HepG2 (cell line): Measurements from ENCODE around the gene HIGD1A. TPM values are rescaled to one million over a fixed set of nuclear protein-coding genes. Genes with fewer than 3 reads are reported as not detected.

ENCODE experiments used
- EP300 ChIP-seq, 3 experiments: sonication (generic) in 1 of 3; formaldehyde crosslinking in 1 of 3; IDR thresholded peaks; 2 replicates each; pipeline versions ENCODE4 v1.5.1 to v1.6.1; 2011 to 2020; ENCODE audit warnings: low read depth in 2 of 3, low read length in 2 of 3, borderline replicate concordance in 1 of 3, improper control_type of control experiment in 1 of 3, mild to moderate bottlenecking in 1 of 3, missing genetic modification reagents in 1 of 3, moderate library complexity in 1 of 3
- GATAD1 ChIP-seq: IDR thresholded peaks from 2 replicates; pipeline ENCODE4 v1.6.1; 2016; ENCODE audit warnings: missing genetic modification reagents, missing compliant biosample characterization
- HOXD1 ChIP-seq: sonication (generic); formaldehyde crosslinking; IDR thresholded peaks from 2 replicates; pipeline ENCODE4 v1.5.0; 2020; ENCODE audit warnings: missing genetic modification reagents
- IRF2 ChIP-seq: IDR thresholded peaks from 2 replicates; pipeline ENCODE4 v1.6.1; 2018; ENCODE audit warnings: missing genetic modification reagents, missing compliant biosample characterization
- KLF15 ChIP-seq: sonication (generic); formaldehyde crosslinking; IDR thresholded peaks from 2 replicates; pipeline ENCODE4 v1.8.1; 2023; ENCODE audit warnings: borderline replicate concordance, mild to moderate bottlenecking, inconsistent platforms, missing genetic modification reagents, mixed read lengths
- KLF16 ChIP-seq, 2 experiments: sonication (generic) in 1 of 2; formaldehyde crosslinking in 1 of 2; IDR thresholded peaks; 2 replicates each; pipeline versions ENCODE4 v1.6.1 to v1.8.0; 2016 to 2023; ENCODE audit warnings: missing genetic modification reagents in 2 of 2, missing compliant biosample characterization in 1 of 2
- MEF2D ChIP-seq: sonication (generic); formaldehyde crosslinking; IDR thresholded peaks from 2 replicates; pipeline ENCODE4 v1.5.1; 2020; ENCODE audit warnings: mild to moderate bottlenecking, missing genetic modification reagents
- MTF2 ChIP-seq: sonication (generic); formaldehyde crosslinking; IDR thresholded peaks from 2 replicates; pipeline ENCODE4 v1.5.0; 2020; ENCODE audit warnings: missing genetic modification reagents, borderline replicate concordance
- THYN1 ChIP-seq: sonication (generic); formaldehyde crosslinking; IDR thresholded peaks from 2 replicates; pipeline ENCODE4 v1.8.1; 2023; ENCODE audit warnings: low read depth, mild to moderate bottlenecking, moderate library complexity, missing genetic modification reagents, borderline replicate concordance
- ZBTB2 ChIP-seq: sonication (generic); formaldehyde crosslinking; IDR thresholded peaks from 2 replicates; pipeline ENCODE4 v1.8.0; 2022; ENCODE audit warnings: low read depth, missing genetic modification reagents
- ZC3H4 ChIP-seq: sonication (generic); formaldehyde crosslinking; IDR thresholded peaks from 2 replicates; pipeline ENCODE4 v1.4.0; 2020; ENCODE audit warnings: missing genetic modification reagents, borderline replicate concordance
- ZFAT ChIP-seq: sonication (generic); formaldehyde crosslinking; conservative IDR thresholded peaks from 2 replicates; pipeline ENCODE4 v1.8.1; 2023; ENCODE audit warnings: missing genetic modification reagents, inconsistent platforms
- ZFY ChIP-seq: sonication (generic); formaldehyde crosslinking; IDR thresholded peaks from 2 replicates; pipeline ENCODE4 v1.4.0; 2020; ENCODE audit warnings: missing genetic modification reagents
- ZNF12 ChIP-seq: sonication (generic); formaldehyde crosslinking; IDR thresholded peaks from 2 replicates; pipeline ENCODE4 v1.5.0; 2020; ENCODE audit warnings: missing genetic modification reagents
- ZNF143 ChIP-seq: sonication (generic); formaldehyde crosslinking; IDR thresholded peaks from 2 replicates; pipeline ENCODE4 v1.4.0; 2020; ENCODE audit warnings: missing genetic modification reagents
- ZNF317 ChIP-seq: sonication (generic); formaldehyde crosslinking; IDR thresholded peaks from 2 replicates; pipeline ENCODE4 v1.5.0; 2020; ENCODE audit warnings: mild to moderate bottlenecking, missing genetic modification reagents
- ZNF563 ChIP-seq: sonication (generic); formaldehyde crosslinking; IDR thresholded peaks from 2 replicates; pipeline ENCODE4 v1.8.0; 2022; ENCODE audit warnings: mild to moderate bottlenecking, moderate library complexity, missing genetic modification reagents
- ZSCAN21 ChIP-seq: sonication (generic); formaldehyde crosslinking; IDR thresholded peaks from 2 replicates; pipeline ENCODE4 v1.8.0; 2022; ENCODE audit warnings: mild to moderate bottlenecking, missing genetic modification reagents, moderate library complexity, borderline replicate concordance
- ZSCAN22 ChIP-seq: sonication (generic); formaldehyde crosslinking; IDR thresholded peaks from 2 replicates; pipeline ENCODE4 v1.4.0; 2020; ENCODE audit warnings: mild to moderate bottlenecking, missing genetic modification reagents
- ZSCAN25 ChIP-seq: sonication (generic); formaldehyde crosslinking; IDR thresholded peaks from 2 replicates; pipeline ENCODE4 v1.8.0; 2022; ENCODE audit warnings: mild to moderate bottlenecking, missing genetic modification reagents
- ZSCAN30 ChIP-seq: sonication (generic); formaldehyde crosslinking; IDR thresholded peaks from 2 replicates; pipeline ENCODE4 v1.5.0; 2020; ENCODE audit warnings: mild to moderate bottlenecking, missing genetic modification reagents
- polyA plus RNA-seq, 8 experiments: library from polyadenylated mRNA; depleted of rRNA in 3 of 8; stranded (reverse) in 7 of 8; unstranded in 1 of 8; fragments of >200 nt; fragmentation: Illumina TruSeq in 4 of 8; extraction: Trizol in 4 of 8; gene quantifications; 2 replicates each; pipeline versions ENCODE4 v1.2.1 to v1.2.3, GENCODE V29; 2011 to 2016; ENCODE audit warnings: low read depth in 4 of 8, missing spikeins in 1 of 8, mixed read lengths in 1 of 8; ENCODE audit not compliant: insufficient read depth in 1 of 8
- total RNA-seq, 5 experiments: library from RNA; depleted of rRNA; stranded (reverse); fragments of >200 nt; fragmentation: Illumina TruSeq; extraction: Trizol; gene quantifications; 2 replicates each; pipeline ENCODE4 v1.2.3, GENCODE V29; 2016; ENCODE audit warnings: low read depth in 1 of 5
- TF ChIP-seq, protein P1 (sequence below): sonication (generic); formaldehyde crosslinking; conservative IDR thresholded peaks from 2 replicates; pipeline ENCODE4 v1.4.0; 2020; ENCODE audit warnings: missing genetic modification reagents
- TF ChIP-seq, protein P2 (sequence below): IDR thresholded peaks from 2 replicates; pipeline ENCODE4 v1.6.1; 2012; ENCODE audit warnings: low read length, improper control_type of control experiment
- TF ChIP-seq, protein P3 (sequence below): IDR thresholded peaks from 2 replicates; pipeline ENCODE4 v1.6.1; 2016; ENCODE audit warnings: low read depth, borderline replicate concordance

The HIGD1A gene
- total and polyA plus RNA-seq, 2 of the 13 experiments (the other 11 are each of a cell fraction or from before 2014, with no cell fraction given): 222 to 253 TPM

DNA sequence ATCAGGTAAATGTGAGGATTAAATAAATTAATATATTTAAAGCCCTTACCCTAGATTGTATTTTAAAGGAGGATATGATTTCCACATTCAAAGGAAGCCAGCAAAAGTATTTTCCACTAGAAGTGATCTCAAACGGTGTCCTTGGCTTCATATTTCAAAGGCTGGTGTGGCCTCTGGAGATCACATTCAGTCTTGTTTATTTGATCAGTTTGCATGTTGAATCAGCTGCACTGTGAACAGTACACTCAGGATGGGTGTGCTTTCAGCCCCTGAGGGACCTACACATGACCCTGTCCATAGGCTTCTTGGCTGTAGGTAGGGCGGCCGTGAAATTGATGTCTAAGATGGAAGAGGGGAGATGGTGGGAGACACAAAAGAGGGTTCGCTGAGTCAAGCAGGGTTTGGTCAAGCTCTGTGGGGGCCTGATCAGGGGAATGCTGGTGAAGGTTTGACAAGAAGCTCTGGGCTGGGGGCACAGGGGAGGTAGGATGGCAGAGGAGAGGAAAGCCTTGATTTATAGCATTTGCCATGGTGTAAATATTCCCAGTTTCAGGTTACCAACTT, 49.5 kb upstream of the HIGD1A start (continued):
- TF ChIP-seq EP300 (IDR thresholded peaks at IDR 0.05; ENCODE audit: low read depth in 2 of 2, low read length in 2 of 2) (peak; percentile 87 to 98), EP300 (CRISPR knock-in tag; IDR thresholded peaks at IDR 0.05; ENCODE audit: borderline replicate concordance) (peak; percentile 97), ZNF12 (CRISPR knock-in tag) (no peak), ZSCAN21 (CRISPR knock-in tag) (no peak), MTF2 (CRISPR knock-in tag) (no peak), ZFAT (CRISPR knock-in tag) (no peak), HOXD1 (peak; percentile 67; the same call in 1 of the 2 replicates), ZNF317 (CRISPR knock-in tag) (no peak), GATAD1 (CRISPR knock-in tag) (0 out of 2 replicates have a peak, but pooled peaks have one; percentile 39), ZSCAN30 (CRISPR knock-in tag) (no peak), ZC3H4 (CRISPR knock-in tag) (no peak), KLF16 (CRISPR knock-in tag; IDR thresholded peaks at IDR 0.05) (peak in 1 of 2 experiments; percentile 50; a peak in 1 of 4 replicates), KLF15 (CRISPR knock-in tag) (no peak), THYN1 (CRISPR knock-in tag) (no peak), IRF2 (CRISPR knock-in tag) (peak; percentile 83), ZSCAN25 (no peak; the same call in 1 of the 2 replicates), ZNF143 (no peak), ZSCAN22 (CRISPR knock-in tag) (no peak), ZFY (peak; percentile 36; the same call in 1 of the 2 replicates), ZBTB2 (CRISPR knock-in tag) (no peak), ZNF563 (CRISPR knock-in tag) (0 out of 2 replicates have a peak, but pooled peaks have one; percentile 26), MEF2D (CRISPR knock-in tag) (peak; percentile 70)
- TF ChIP-seq, protein P1, sequence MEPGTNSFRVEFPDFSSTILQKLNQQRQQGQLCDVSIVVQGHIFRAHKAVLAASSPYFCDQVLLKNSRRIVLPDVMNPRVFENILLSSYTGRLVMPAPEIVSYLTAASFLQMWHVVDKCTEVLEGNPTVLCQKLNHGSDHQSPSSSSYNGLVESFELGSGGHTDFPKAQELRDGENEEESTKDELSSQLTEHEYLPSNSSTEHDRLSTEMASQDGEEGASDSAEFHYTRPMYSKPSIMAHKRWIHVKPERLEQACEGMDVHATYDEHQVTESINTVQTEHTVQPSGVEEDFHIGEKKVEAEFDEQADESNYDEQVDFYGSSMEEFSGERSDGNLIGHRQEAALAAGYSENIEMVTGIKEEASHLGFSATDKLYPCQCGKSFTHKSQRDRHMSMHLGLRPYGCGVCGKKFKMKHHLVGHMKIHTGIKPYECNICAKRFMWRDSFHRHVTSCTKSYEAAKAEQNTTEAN (CRISPR knock-in tag): peak; percentile 87
- TF ChIP-seq, protein P2, sequence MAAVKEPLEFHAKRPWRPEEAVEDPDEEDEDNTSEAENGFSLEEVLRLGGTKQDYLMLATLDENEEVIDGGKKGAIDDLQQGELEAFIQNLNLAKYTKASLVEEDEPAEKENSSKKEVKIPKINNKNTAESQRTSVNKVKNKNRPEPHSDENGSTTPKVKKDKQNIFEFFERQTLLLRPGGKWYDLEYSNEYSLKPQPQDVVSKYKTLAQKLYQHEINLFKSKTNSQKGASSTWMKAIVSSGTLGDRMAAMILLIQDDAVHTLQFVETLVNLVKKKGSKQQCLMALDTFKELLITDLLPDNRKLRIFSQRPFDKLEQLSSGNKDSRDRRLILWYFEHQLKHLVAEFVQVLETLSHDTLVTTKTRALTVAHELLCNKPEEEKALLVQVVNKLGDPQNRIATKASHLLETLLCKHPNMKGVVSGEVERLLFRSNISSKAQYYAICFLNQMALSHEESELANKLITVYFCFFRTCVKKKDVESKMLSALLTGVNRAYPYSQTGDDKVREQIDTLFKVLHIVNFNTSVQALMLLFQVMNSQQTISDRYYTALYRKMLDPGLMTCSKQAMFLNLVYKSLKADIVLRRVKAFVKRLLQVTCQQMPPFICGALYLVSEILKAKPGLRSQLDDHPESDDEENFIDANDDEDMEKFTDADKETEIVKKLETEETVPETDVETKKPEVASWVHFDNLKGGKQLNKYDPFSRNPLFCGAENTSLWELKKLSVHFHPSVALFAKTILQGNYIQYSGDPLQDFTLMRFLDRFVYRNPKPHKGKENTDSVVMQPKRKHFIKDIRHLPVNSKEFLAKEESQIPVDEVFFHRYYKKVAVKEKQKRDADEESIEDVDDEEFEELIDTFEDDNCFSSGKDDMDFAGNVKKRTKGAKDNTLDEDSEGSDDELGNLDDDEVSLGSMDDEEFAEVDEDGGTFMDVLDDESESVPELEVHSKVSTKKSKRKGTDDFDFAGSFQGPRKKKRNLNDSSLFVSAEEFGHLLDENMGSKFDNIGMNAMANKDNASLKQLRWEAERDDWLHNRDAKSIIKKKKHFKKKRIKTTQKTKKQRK: no peak
- TF ChIP-seq, protein P3, sequence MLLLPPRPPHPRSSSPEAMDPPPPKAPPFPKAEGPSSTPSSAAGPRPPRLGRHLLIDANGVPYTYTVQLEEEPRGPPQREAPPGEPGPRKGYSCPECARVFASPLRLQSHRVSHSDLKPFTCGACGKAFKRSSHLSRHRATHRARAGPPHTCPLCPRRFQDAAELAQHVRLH (CRISPR knock-in tag): peak; percentile 56; the same call in 1 of the 2 replicates
